NCI-H774 (cell line): ENCODE measurements around the gene NKIRAS1.
"Not testable (repeated sequence)": the region's sequence is repeated elsewhere in the genome, so short reads cannot be mapped to it uniquely, and the experiment has no call there.

Experiments used
- DNase-seq: peaks from one replicate; lab custom pipeline; 2025; lab: John Stamatoyannopoulos, UW

NKIRAS1 gene

GRCh38 chr3:23940775-23941174, 24.0 kb upstream of the NKIRAS1 start:
- DNase-seq, result no peak

GRCh38 chr3:23938688-23939087, 21.9 kb upstream of the NKIRAS1 start:
- no peak for DNase-seq

- DNase-seq, result no peak
Measured at GRCh38 chr3:23937296-23937695, 20.5 kb upstream of the NKIRAS1 start.

DNA sequence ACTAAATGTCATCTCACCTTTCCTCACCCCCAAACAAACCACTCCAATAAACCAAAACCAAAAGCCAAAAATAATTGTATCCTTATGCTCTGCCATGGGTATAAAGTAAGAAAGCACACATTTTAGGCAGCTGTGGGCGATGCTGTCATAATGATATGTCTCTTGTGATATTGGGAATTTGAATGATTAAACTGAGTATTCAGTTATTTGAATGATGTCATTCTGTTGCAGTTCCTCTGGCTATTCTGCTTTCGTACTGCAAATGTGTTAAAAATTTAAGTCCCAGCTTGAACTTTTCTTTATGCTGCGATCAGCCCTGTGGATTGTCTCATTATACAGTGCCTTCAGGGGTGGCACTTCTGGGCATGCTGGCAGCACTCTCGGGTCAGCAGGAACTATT, 17.5 kb upstream of the NKIRAS1 start:
- DNase-seq, result no peak

- DNase-seq, result no peak
Measured at GRCh38 chr3:23932571-23932970, 15.8 kb upstream of the NKIRAS1 start.

DNA sequence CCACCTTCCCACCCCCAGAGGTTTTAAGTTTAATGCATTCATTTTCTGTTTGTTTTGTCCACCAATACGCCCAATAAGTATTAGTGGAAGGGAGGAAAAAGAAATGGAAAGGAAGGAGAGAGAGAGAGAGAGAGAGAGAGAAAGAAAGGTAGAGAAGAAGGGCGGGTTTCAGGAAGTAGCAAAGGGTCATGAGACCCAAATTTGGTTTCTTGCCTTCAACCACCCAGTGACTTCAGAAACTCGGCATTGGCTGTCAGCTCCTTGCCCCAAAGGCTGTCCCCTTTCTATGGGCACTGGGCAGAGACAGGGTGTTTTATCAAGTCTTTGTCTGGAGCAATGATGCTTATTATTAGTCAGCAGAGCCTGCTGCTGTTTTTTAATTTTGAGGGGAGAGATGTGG, 14.8 kb upstream of the NKIRAS1 start:
- no peak for DNase-seq

- DNase-seq, result no peak
Measured at GRCh38 chr3:23928524-23928923, 11.7 kb upstream of the NKIRAS1 start.

GRCh38 chr3:23926736-23927135, 9.9 kb upstream of the NKIRAS1 start:
- DNase-seq, result no peak

- DNase-seq, result no peak
Measured at GRCh38 chr3:23926246-23926645, 9.5 kb upstream of the NKIRAS1 start.

DNA sequence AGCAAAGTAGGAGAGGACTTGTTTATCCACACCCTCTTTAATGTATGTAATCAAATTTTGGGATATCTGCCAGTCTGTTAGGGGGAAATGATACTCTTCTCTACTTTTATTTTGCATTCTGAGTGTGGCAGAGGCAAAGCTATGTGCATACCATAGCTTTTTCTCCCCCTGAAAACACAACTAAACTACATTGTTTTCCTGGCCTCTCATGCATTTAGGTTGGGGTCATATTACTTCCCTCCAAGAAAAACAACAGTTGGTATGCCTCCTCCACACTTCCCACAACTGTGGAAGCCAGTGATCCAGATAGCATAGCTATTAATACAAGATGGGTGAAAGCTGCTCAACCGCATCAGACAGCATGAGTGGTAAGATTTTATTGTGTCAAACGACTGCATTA, 7.0 kb upstream of the NKIRAS1 start:
- no peak for DNase-seq

GRCh38 chr3:23921052-23921511, 4.3 kb upstream of the NKIRAS1 start:
- DNase-seq, result no peak

- no peak for DNase-seq
Measured at GRCh38 chr3:23920151-23920655, 3.4 kb upstream of the NKIRAS1 start.

DNA sequence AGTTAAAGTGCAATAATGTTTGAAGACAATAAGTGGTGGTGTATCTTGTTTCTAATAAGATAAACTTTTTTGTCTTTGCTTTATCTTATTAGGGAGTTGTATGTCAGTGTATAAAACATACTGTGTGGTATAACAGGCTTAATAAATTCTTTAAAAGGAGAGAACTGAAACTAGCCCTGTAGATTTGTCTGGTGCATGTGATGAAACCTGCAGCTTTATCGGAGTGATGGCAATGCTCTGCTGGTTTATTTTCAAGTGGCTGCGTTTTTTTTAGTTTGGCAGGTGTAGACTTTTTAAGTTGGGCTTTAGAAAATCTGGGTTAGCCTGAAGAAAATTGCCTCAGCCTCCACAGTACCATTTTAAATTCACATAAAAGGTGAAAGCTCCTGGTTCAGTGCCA, 2.8 kb upstream of the NKIRAS1 start:
- no peak for DNase-seq

DNA sequence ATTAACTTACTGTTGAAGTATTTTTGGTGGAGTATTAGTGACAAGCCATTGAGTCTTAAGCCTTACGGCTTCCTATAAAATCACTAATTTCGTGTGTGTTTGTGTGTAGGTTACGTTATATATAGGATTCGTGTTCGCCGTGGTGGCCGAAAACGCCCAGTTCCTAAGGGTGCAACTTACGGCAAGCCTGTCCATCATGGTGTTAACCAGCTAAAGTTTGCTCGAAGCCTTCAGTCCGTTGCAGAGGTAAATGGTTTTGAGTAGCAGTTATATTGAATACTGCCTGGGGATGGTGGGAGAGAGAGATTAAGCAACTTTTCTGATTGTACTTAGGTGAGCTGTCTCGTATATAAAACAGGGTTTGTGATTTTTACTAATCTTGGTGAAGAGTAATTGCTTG, 1.5 kb upstream of the NKIRAS1 start:
- DNase-seq, result not testable (repeated sequence)

DNA sequence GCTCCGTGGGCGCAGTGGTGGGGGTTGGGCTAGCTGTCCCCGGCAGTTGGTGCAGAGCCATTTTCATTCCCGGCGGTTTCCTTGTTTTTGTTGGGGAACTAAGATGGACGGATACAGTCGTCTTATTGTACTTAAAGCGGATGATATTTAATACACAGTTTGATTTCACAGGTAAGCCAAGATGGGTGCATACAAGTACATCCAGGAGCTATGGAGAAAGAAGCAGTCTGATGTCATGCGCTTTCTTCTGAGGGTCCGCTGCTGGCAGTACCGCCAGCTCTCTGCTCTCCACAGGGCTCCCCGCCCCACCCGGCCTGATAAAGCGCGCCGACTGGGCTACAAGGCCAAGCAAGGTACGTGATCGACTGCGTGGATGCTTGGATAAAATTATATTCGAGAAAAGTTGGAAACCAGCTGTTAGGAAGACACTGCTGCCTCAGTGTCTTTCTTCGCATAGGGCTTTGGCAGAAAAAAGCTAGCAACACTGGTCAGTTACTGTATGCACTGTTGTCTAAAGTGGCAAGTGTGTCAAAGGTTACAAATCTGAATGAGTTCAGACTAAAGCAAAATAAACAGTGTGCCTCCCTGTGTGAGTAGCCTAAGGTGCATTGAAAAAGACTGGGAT, 1.0 kb upstream of the NKIRAS1 start:
- DNase-seq, result peak; percentile 18

DNA sequence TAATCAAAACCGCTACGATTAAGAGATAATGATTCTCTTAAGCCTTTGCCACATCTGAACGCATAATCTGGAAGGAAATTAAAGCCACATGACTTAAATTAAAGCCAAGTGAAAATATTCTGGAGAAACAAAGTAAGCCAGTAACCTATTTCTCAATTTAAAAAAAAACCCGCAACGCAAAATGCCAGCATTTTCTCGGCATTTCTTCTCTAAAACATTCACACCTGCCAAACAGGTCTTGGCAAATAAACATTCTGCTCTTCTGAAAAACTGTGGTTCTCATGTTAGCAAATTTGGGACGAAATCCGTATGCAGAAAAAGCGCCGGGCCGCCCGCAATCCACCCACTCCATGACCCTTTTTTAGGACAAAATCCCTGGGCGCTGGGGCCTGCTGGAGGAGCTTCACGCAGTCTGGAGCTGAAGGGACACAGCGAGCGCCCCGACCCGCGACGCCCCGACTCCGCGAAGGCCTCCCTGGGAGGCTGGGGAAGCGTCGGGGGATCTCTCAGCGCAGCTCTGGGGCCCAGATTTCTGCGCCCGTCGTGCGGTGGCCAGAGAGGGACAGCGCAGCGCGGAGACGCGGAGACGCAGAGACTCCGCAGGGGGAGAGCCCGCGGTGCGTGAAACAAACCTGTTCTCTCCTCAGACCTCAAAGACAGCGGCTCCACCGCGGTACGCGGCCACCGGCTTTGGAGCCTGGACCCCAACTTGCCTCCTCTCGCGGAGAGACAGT, 471 bp downstream of the NKIRAS1 start:
- DNase-seq, result no peak

- no peak for DNase-seq
Measured at GRCh38 chr3:23915537-23916108, 1.2 kb downstream of the NKIRAS1 start.

DNA sequence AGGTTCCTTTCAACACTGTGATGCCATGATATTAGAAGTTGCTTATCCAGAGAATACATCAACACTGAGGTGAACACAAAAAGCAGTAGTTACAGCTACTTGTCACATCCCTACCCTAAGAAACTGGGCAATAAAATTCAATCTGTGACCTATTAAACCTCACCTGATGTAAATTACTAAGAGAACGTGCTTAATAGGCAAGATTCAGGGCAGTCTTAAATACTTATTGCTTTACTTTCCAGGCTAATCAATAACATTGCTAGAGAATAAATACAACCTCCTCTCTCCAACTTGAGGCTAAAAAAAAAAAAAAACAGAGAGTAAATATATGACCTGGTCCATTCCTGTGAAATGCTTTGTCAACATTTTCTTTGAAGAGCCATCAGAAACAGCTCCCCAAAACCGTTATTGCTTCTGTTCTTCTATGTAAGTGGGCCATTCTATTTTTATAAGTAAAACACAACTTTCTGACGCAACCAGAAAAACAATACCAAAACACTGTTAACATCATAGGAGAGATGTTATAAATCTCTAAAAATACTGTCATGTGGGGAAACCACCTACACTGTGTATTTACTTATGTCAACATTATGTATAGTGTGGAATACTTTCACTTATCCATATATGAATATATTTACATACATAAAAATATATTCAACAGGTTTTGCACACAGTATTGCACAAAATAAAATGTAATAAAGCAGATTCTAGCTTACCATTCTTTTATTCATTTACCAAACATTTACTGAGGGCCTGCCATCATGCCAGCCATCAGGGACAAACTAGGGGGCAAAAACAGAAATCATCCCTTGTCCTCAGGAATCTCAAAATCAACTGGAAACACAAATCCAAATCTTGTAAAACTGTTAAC, 2.7 kb downstream of the NKIRAS1 start:
- DNase-seq, result no peak

DNA sequence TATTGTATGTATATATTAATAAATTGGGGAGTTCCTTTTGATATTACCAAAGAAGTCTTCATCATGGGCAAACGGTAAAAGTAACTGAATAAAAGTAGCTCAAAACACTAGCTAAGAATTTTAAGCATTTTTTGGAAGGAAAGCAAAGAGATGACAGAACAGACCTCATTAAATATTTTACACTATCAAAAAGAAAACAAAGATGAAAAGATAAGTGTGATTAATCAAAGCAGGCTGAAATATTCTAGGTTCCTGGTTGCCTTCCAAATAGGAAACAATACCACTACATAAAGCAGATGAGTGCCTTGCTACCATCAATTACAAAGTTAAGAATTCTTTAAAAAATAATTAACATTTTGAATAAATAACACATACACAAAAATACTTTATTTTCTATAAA, 3.6 kb downstream of the NKIRAS1 start:
- DNase-seq, result no peak

- not testable (repeated sequence) for DNase-seq
Measured at GRCh38 chr3:23912335-23912734, 4.5 kb downstream of the NKIRAS1 start.

DNA sequence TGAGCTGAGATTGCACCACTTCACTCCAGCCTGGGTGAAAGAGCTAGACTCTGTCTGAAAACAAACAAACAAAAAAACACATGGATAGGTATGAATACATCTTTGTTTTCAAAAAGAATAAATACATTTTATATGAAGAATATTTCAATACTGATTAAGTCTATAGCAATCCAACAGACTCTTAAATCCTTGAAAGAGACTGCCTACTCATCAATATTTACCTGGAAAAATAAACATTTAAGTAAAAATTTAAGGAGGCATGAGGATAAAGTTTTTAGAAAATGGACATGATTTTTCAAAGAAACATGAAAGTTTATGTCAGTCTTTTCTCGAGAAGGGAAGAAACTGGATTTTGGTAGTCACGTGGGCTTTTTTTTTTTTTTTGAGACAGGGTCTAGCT, 5.4 kb downstream of the NKIRAS1 start:
- no peak for DNase-seq

DNA sequence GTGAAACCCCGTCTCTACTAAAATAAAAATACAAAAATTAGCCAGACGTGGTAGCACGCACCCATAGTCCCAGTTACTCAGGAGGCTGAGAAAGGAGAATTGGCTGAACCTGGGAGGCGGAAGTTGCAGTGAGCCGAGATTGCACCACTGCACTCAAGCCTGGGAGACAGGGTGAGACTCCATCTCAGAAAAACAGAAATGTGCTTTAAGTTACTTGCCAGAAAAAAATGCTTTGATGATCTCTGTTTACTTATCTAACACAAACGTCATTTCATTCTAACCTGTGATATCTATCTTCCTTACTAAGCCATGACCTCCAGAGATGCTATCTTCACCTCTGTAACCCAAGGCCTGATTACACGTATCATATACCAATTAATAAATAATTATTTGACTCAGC, 7.4 kb downstream of the NKIRAS1 start:
- no peak for DNase-seq
